Endodermal cell (in vitro differentiated cells): ENCODE data around the gene SMYD1. TPM values are rescaled to one million over a fixed set of nuclear protein-coding genes. Genes with fewer than 3 reads are reported as not detected.

Experiments
- DNase-seq: peaks from one replicate; pipeline ENCODE4 v3.0.0-alpha.2; 2017
- H3K27ac ChIP-seq: 2 replicates; pipeline ENCODE4 v1.5.1; 2013; ENCODE audit warnings: mild to moderate bottlenecking, low read depth, low read length, moderate library complexity
- H3K27me3 ChIP-seq: 2 replicates; pipeline ENCODE4 v1.6.1; 2013; ENCODE audit warnings: mild to moderate bottlenecking, low read length, moderate library complexity; ENCODE audit not compliant: insufficient read depth, control insufficient read depth, poor library complexity, severe bottlenecking
- H3K36me3 ChIP-seq: 2 replicates; pipeline ENCODE4 v1.7.0; 2013; ENCODE audit warnings: mild to moderate bottlenecking, low read length, moderate library complexity; ENCODE audit not compliant: control insufficient read depth, insufficient read depth
- H3K4me1 ChIP-seq: one replicate; pipeline ENCODE4 v1.7.0; 2013; ENCODE audit warnings: low read length; ENCODE audit not compliant: control insufficient read depth, insufficient read depth
- H3K4me3 ChIP-seq: 2 replicates; pipeline ENCODE4 v1.5.1; 2013; ENCODE audit warnings: mild to moderate bottlenecking, low read length, moderate library complexity
- H3K9ac ChIP-seq: 2 replicates; pipeline ENCODE4 v1.6.1; 2013; ENCODE audit warnings: mild to moderate bottlenecking, low read length, moderate library complexity; ENCODE audit not compliant: poor library complexity, severe bottlenecking; ENCODE audit errors: extremely low read depth
- H3K9me3 ChIP-seq: 2 replicates; pipeline ENCODE4 v1.6.1; 2013; ENCODE audit warnings: mild to moderate bottlenecking, low read length, moderate library complexity; ENCODE audit not compliant: control insufficient read depth
- H3K27ac Mint-ChIP-seq: 2 replicates; pipeline ENCODE4 v1.8.0; 2020; ENCODE audit warnings: mixed read lengths
- H3K27me3 Mint-ChIP-seq: 2 replicates; pipeline ENCODE4 v1.8.0; 2021; ENCODE audit warnings: mild to moderate bottlenecking, mixed read lengths; ENCODE audit not compliant: insufficient read depth
- H3K36me3 Mint-ChIP-seq: 2 replicates; pipeline ENCODE4 v1.8.0; 2020; ENCODE audit warnings: low read depth, mixed read lengths
- H3K4me1 Mint-ChIP-seq: 2 replicates; pipeline ENCODE4 v1.8.0; 2020; ENCODE audit warnings: mixed read lengths
- H3K4me3 Mint-ChIP-seq: 2 replicates; pipeline ENCODE4 v1.8.0; 2020; ENCODE audit warnings: mild to moderate bottlenecking, moderate library complexity, mixed read lengths
- H3K9me3 Mint-ChIP-seq: 2 replicates; pipeline ENCODE4 v1.8.0; 2020; ENCODE audit warnings: mild to moderate bottlenecking, mixed read lengths
- WGBS, 2 experiments: methylation state at CpG; one replicate each; pipeline versions ENCODE4 v1.1.5 to v1.1.7; 2013; ENCODE audit warnings: missing lambda C conversion rate in 2 of 2, mixed read lengths in 1 of 2; ENCODE audit not compliant: insufficient coverage in 1 of 2, insufficient read length in 1 of 2; 5-methylcytosine and 5-hydroxymethylcytosine counted together
- total RNA-seq, 2 donors: library from RNA; stranded (reverse); fragmentation: NEBNext Ultra II Directional in 1 of 2; extraction: Animal tissue kit (Norgen Biotek cat#: 25700) in 1 of 2; gene quantifications; 2 replicates in 1 of 2; 3 replicates in 1 of 2; pipeline ENCODE4 v1.2.1, GENCODE V29; 2021
- TF ChIP-seq, protein P1 (sequence below): fragments of 200-600 bp; sonication (generic); conservative IDR thresholded peaks from 2 replicates; pipeline ENCODE4 v1.5.0; 2021; ENCODE audit warnings: antibody characterized with exemption, mild to moderate bottlenecking

Gene SMYD1
- total RNA-seq, 2 donors from 2014 or later: not detected

DNA sequence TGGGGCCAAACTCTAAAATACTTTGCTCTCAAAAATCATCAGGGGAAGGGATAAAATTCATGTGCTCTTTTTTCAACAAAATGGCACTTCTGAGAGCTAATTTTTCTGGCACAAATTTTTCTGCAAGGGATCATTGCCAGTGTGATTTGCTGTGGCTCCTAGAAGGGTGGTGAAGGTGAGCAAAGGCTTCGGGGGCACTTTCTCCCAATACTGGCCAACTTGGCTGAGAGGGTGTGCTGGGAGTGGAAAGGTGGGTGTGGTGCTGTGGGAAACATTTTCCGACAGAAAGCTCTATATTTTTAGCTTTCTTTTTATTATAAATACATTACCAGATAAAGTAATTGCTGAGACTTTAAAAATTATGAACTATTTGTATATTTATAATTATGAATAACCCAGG is 419 bp downstream of the SMYD1 start:
- no peak overlapping the region for H3K4me3 ChIP-seq
- TF ChIP-seq, protein P1, sequence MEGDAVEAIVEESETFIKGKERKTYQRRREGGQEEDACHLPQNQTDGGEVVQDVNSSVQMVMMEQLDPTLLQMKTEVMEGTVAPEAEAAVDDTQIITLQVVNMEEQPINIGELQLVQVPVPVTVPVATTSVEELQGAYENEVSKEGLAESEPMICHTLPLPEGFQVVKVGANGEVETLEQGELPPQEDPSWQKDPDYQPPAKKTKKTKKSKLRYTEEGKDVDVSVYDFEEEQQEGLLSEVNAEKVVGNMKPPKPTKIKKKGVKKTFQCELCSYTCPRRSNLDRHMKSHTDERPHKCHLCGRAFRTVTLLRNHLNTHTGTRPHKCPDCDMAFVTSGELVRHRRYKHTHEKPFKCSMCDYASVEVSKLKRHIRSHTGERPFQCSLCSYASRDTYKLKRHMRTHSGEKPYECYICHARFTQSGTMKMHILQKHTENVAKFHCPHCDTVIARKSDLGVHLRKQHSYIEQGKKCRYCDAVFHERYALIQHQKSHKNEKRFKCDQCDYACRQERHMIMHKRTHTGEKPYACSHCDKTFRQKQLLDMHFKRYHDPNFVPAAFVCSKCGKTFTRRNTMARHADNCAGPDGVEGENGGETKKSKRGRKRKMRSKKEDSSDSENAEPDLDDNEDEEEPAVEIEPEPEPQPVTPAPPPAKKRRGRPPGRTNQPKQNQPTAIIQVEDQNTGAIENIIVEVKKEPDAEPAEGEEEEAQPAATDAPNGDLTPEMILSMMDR: no peak
- peaks cover 2% of the 10 kb centered on the region for H3K4me1 Mint-ChIP-seq
- peaks cover 50% of the 10 kb centered on the region for H3K27me3 Mint-ChIP-seq
- no peak overlapping the region for H3K27ac ChIP-seq
- no peak overlapping the region for H3K4me3 Mint-ChIP-seq
- H3K4me1 ChIP-seq: no peaks in the 10 kb centered on the region
- no peak overlapping the region for H3K9ac ChIP-seq
- no peaks in the 10 kb centered on the region for H3K36me3 ChIP-seq
- no peaks in the 10 kb centered on the region for H3K36me3 Mint-ChIP-seq
- no peaks in the 10 kb centered on the region for H3K9me3 ChIP-seq
- WGBS, 2 experiments: 93% methylated on average over 1 of the region's 2 CpGs; no CpG with 5 or more reads in 1 of the 2 experiments
- H3K27ac Mint-ChIP-seq: no peak overlapping the region
- H3K9me3 Mint-ChIP-seq: peaks cover 2% of the 10 kb centered on the region
- H3K27me3 ChIP-seq: peaks cover 58% of the 10 kb centered on the region
- no peak for DNase-seq

GRCh38 chr2:88069117-88069516 is 1.5 kb downstream of the SMYD1 start:
- Histone ChIP-seq H3K4me1 (no peaks in the 10 kb centered on the region), H3K36me3 (no peaks in the 10 kb centered on the region), H3K9me3 (no peaks in the 10 kb centered on the region), H3K27me3 (peaks cover 48% of the 10 kb centered on the region), H3K9ac (no peak overlapping the region), H3K4me3 (no peak overlapping the region), H3K27ac (no peak overlapping the region)
- TF ChIP-seq, protein P1: no peak
- no peak overlapping the region for H3K27ac Mint-ChIP-seq
- DNase-seq: no peak
- peaks cover 2% of the 10 kb centered on the region for H3K4me1 Mint-ChIP-seq
- H3K9me3 Mint-ChIP-seq: peaks cover 5% of the 10 kb centered on the region
- H3K36me3 Mint-ChIP-seq: no peaks in the 10 kb centered on the region
- peaks cover 42% of the 10 kb centered on the region for H3K27me3 Mint-ChIP-seq
- H3K4me3 Mint-ChIP-seq: no peak overlapping the region

DNA sequence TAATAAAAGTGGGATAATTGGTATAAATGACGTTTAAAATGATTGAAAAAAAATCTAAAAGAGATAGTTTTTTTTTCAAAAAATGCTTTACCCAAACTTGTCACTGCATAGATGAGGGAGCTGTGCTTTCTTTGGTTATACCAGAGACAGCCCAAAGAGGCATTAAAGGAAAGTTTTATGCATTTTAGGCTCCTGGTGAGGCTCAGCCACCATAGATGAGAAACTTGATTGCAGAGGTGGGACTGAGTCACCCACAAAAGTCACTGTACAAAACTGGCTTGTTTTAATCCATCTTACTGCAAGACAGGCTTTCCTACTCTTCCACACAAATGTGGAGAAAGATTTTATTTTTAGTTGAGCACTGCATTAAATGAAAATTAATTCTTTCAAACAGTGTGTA is 2.4 kb downstream of the SMYD1 start:
- no peak for DNase-seq
- H3K36me3 ChIP-seq: no peaks in the 10 kb centered on the region
- Mint-ChIP-seq H3K36me3 (no peaks in the 10 kb centered on the region), H3K27ac (no peak overlapping the region), H3K27me3 (peaks cover 38% of the 10 kb centered on the region), H3K9me3 (peaks cover 5% of the 10 kb centered on the region), H3K4me1 (peaks cover 2% of the 10 kb centered on the region), H3K4me3 (no peak overlapping the region)
- H3K27ac ChIP-seq: no peak overlapping the region
- WGBS, 2 experiments: 83% methylated on average over 1 of the region's 1 CpG; no CpG with 5 or more reads in 1 of the 2 experiments
- H3K27me3 ChIP-seq: peaks cover 41% of the 10 kb centered on the region
- no peaks in the 10 kb centered on the region for H3K4me1 ChIP-seq
- TF ChIP-seq, protein P1: no peak
- no peak overlapping the region for H3K9ac ChIP-seq
- H3K9me3 ChIP-seq: no peaks in the 10 kb centered on the region
- no peak overlapping the region for H3K4me3 ChIP-seq
